ENCODE measurements around the gene CDH11.

Gene CDH11

DNA sequence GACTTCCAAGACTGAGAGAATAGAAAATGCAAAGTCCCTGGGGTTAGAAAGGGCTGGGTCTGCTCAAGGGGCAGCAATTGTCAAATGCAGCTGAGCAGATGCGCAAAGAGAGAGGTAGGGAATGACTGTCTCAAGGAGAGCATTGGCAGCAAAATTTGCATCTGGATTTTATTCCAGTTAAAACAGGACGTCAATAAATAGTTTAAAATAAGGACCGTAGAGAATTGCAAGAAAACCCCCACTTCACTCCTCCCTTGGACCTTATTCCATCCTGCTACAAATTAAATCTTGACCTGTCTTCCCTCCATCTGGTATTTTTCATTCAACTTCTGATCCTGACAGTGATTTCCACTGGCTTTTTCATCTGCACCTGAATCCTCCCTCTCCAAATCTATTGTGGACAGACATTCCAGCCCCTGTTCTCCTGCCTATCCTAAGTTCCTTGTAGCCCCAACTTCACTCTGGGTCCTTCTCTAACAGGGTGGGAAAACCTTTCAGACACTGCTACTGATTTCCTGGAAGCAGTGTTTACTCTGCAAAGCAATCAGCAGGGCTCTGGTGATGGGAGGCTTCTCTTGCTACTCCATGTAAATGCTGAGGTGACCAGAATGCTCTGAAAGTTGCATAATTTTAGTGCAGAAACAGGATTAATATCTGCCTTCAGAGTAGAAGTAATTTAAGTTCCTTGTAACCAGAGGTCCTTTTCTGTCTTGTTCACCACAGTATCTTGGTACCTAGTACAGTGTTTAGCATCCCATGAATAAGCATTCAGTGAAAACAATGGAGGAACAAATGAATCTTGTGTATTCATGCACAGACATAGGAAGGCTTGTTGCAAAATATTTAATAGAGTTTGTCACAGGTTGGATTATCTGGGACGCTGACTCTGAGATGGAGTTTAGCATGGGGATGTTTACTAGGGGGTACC is 79.2 kb downstream of the CDH11 start:
- TF ChIP-seq L3MBTL2 (conservative IDR thresholded peaks at IDR 0.05) (no peak), LEF1 (IDR thresholded peaks at IDR 0.05; ENCODE audit: borderline replicate concordance) (no peak), ZNF384 (IDR thresholded peaks at IDR 0.05) (no peak), CTBP1 (IDR thresholded peaks at IDR 0.05; ENCODE audit: borderline replicate concordance) (no peak), HDGF (IDR thresholded peaks at IDR 0.05; ENCODE audit: borderline replicate concordance) (no peak), NFRKB (IDR thresholded peaks at IDR 0.05) (no peak)
- no peak for DNase-seq (ENCODE audit: extremely low spot score)
- ChIA-PET CTCF (no interaction called here), POLR2A (no interaction called here)

DNA sequence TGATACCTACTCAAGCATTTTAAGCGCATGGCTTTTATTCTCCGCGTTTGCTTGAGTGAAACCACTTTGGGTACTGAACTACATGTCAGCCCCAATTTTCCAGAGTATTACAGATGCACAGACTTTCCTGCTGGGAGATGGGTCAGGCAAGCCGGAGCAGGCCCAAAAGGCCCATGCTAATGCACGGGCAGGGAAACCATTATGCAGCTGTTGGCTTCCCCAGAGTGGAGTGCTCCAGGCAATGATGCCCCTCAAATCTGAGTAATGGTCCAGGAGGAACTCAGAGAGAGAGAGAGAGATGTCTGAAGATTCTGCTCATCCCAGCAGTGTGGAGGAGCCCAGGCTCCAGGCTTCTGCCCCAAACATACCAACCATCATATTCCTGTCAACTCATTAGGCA is 80.2 kb downstream of the CDH11 start:
- ChIA-PET CTCF (no interaction called here), POLR2A (no interaction called here)
- TF ChIP-seq FOXM1 (IDR thresholded peaks at IDR 0.05; ENCODE audit: borderline replicate concordance) (no peak), BHLHE40 (IDR thresholded peaks at IDR 0.05; ENCODE audit: borderline replicate concordance) (no peak), TARDBP (IDR thresholded peaks at IDR 0.05) (no peak), NFRKB (IDR thresholded peaks at IDR 0.05) (no peak)
- DNase-seq (ENCODE audit: extremely low spot score), result no peak

DNA sequence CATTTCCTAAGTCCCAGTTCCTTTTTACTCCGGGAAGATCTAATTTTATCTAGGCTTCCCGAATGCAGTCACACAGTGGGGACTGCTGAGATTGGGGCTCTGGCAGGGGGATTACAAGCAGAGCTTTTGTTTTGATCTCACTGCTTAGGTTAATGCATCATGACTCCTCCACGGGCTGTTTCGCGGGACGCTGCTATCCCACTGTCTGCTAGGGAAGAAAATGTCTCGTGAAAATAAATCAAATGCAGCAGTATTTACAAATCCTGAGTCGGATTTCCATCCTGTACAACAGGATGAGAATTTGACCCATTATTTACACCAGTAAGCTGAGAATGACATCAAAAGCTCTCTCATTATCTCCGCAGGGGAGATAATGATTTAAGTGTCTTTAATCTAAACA is 83.8 kb downstream of the CDH11 start:
- no peak for DNase-seq (ENCODE audit: extremely low spot score)
- ChIA-PET CTCF (no interaction called here), POLR2A (no interaction called here)
- TF ChIP-seq BHLHE40 (IDR thresholded peaks at IDR 0.05; ENCODE audit: borderline replicate concordance) (no peak), SP1 (IDR thresholded peaks at IDR 0.05) (no peak), ELF4 (IDR thresholded peaks at IDR 0.05) (no peak), ARNT (IDR thresholded peaks at IDR 0.05) (no peak), FOXA1 (IDR thresholded peaks at IDR 0.05) (no peak), ZNF384 (IDR thresholded peaks at IDR 0.05) (no peak), HDGF (IDR thresholded peaks at IDR 0.05; ENCODE audit: borderline replicate concordance) (no peak), FOXK2 (IDR thresholded peaks at IDR 0.05) (no peak), TARDBP (IDR thresholded peaks at IDR 0.05) (no peak), SUZ12 (IDR thresholded peaks at IDR 0.05) (no peak), NFRKB (IDR thresholded peaks at IDR 0.05) (no peak), LEF1 (IDR thresholded peaks at IDR 0.05; ENCODE audit: borderline replicate concordance) (no peak), FOXM1 (IDR thresholded peaks at IDR 0.05; ENCODE audit: borderline replicate concordance) (no peak)
- TF ChIP-seq, protein P1, sequence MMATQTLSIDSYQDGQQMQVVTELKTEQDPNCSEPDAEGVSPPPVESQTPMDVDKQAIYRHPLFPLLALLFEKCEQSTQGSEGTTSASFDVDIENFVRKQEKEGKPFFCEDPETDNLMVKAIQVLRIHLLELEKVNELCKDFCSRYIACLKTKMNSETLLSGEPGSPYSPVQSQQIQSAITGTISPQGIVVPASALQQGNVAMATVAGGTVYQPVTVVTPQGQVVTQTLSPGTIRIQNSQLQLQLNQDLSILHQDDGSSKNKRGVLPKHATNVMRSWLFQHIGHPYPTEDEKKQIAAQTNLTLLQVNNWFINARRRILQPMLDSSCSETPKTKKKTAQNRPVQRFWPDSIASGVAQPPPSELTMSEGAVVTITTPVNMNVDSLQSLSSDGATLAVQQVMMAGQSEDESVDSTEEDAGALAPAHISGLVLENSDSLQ (IDR thresholded peaks at IDR 0.05), result no peak

DNA sequence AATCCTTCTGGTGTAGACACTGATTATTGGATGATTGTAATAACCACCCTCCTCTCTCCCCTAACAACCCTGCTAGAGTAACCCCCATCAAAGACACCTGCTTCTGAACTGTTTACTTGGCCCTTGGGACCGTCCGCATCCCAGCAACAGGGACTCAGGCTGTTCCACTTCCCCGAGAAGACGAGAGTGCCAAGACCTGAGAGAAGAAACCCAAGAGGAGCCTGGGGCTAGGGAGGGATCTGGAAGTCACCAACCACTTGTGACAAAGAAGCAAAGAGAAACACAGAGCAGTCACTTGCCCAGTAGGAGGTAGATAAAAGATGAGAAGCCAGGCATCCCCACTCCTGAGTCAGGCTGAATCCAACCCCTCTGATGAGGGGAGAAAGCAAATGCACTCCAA is 84.3 kb downstream of the CDH11 start:
- TF ChIP-seq ZNF384 (IDR thresholded peaks at IDR 0.05) (no peak), L3MBTL2 (conservative IDR thresholded peaks at IDR 0.05) (no peak), SP1 (IDR thresholded peaks at IDR 0.05) (no peak), CTBP1 (IDR thresholded peaks at IDR 0.05; ENCODE audit: borderline replicate concordance) (no peak), ARNT (IDR thresholded peaks at IDR 0.05) (no peak), FOXA1 (IDR thresholded peaks at IDR 0.05) (no peak), BHLHE40 (IDR thresholded peaks at IDR 0.05; ENCODE audit: borderline replicate concordance) (no peak), NFRKB (IDR thresholded peaks at IDR 0.05) (no peak), LEF1 (IDR thresholded peaks at IDR 0.05; ENCODE audit: borderline replicate concordance) (no peak), ELF4 (IDR thresholded peaks at IDR 0.05) (no peak), HDGF (IDR thresholded peaks at IDR 0.05; ENCODE audit: borderline replicate concordance) (no peak), SUZ12 (IDR thresholded peaks at IDR 0.05) (no peak), FOXK2 (IDR thresholded peaks at IDR 0.05) (no peak), FOXM1 (IDR thresholded peaks at IDR 0.05; ENCODE audit: borderline replicate concordance) (no peak), TARDBP (IDR thresholded peaks at IDR 0.05) (no peak)
- TF ChIP-seq, protein P1 (IDR thresholded peaks at IDR 0.05), result no peak
- CTCF ChIA-PET, result no interaction called here
- DNase-seq (ENCODE audit: extremely low spot score), result no peak
- POLR2A ChIA-PET, result no interaction called here

DNA sequence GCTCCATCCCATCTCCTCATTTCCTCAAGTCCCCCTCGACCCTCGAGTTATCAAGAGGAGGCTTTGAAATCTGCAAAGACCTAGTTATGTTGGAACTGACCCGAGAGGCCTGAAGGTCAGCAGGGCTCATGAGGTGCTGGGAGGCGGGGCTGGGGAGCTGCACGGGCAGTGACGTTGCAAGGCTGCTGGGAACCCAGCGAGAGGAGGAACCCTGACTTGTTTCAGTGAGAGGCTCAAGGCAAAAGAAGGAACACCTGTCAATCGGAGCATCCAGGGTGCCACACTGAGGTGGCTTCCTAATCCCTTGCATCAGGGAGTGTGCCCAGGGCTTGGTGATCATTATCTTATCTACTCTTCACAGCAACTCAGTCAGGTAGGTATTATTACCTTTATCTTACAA is 86.9 kb downstream of the CDH11 start:
- ChIA-PET POLR2A (no interaction called here), CTCF (no interaction called here)
- DNase-seq (ENCODE audit: extremely low spot score), result no peak
- TF ChIP-seq ELF4 (IDR thresholded peaks at IDR 0.05) (no peak), HDGF (IDR thresholded peaks at IDR 0.05; ENCODE audit: borderline replicate concordance) (no peak), TARDBP (IDR thresholded peaks at IDR 0.05) (no peak), BHLHE40 (IDR thresholded peaks at IDR 0.05; ENCODE audit: borderline replicate concordance) (no peak), FOXM1 (IDR thresholded peaks at IDR 0.05; ENCODE audit: borderline replicate concordance) (no peak), FOXK2 (IDR thresholded peaks at IDR 0.05) (no peak), SP1 (IDR thresholded peaks at IDR 0.05) (no peak), ZNF384 (IDR thresholded peaks at IDR 0.05) (no peak)
- TF ChIP-seq, protein P1 (IDR thresholded peaks at IDR 0.05), result no peak

DNA sequence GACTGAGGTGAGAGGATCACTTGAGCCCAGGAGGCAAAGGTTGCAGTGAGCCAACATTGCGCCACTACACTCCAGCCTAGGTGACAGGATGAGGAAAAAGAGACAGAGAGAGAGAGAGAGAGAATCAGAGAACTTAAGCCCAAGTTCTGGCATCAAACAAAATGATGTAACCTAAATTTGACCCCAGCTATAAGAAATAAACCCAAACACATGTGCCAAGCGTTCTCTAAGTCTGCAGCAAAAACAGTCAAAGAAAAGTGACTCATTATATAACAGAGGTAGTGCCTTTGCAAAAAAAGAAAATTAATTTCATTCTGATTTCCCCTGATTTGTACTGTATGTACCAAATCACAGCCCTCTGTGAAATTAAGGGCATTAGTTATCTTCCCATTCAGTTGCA is 89.5 kb downstream of the CDH11 start:
- no peak for TF ChIP-seq LEF1 (IDR thresholded peaks at IDR 0.05; ENCODE audit: borderline replicate concordance)
- no peak for DNase-seq (ENCODE audit: extremely low spot score)
- ChIA-PET CTCF (no interaction called here), POLR2A (no interaction called here)

Data from HEK293T (cell line).